CD8-positive, alpha-beta memory T cell (primary cell): ENCODE results near the gene CPD. TPM values are rescaled to one million over a fixed set of nuclear protein-coding genes. Genes with fewer than 3 reads are reported as not detected.

Experiments used
- CTCF ChIA-PET: fragments of 350-600 bp; sonication (Branson Sonifier 250); formaldehyde crosslinking; loops from one replicate; lab custom pipeline; 2021; ENCODE audit warnings: antibody characterized with exemption; lab: Charles Lee
- POLR2A ChIA-PET: fragments of 350-600 bp; sonication (Branson Sonifier 250); formaldehyde crosslinking; loops from one replicate; lab custom pipeline; 2021; ENCODE audit warnings: antibody characterized with exemption; lab: Charles Lee
- DNase-seq, 5 donors: peaks; one replicate each; pipeline versions ENCODE4 v3.0.0 to v3.0.0-alpha.2; 2020 to 2022; ENCODE audit warnings: mixed read lengths in 1 of 5
- H3K27ac ChIP-seq: one replicate; pipeline ENCODE4 v1.7.0; 2013; ENCODE audit warnings: low read depth, mild to moderate bottlenecking, low read length, moderate library complexity
- H3K27me3 ChIP-seq: 2 replicates; pipeline ENCODE4 v1.7.0; 2013; ENCODE audit warnings: low read length, mild to moderate bottlenecking; ENCODE audit not compliant: insufficient read depth, poor library complexity, severe bottlenecking
- H3K36me3 ChIP-seq: 2 replicates; pipeline ENCODE4 v1.7.0; 2013; ENCODE audit warnings: mild to moderate bottlenecking, low read length, moderate library complexity; ENCODE audit not compliant: insufficient read depth
- H3K4me1 ChIP-seq: 2 replicates; pipeline ENCODE4 v1.7.0; 2013; ENCODE audit warnings: mild to moderate bottlenecking, low read length, moderate library complexity; ENCODE audit not compliant: insufficient read depth
- H3K4me3 ChIP-seq: 2 replicates; pipeline ENCODE4 v1.7.0; 2013; ENCODE audit warnings: mild to moderate bottlenecking, low read length
- H3K9me3 ChIP-seq: 2 replicates; pipeline ENCODE4 v1.7.0; 2013; ENCODE audit warnings: mild to moderate bottlenecking, low read length
- H3K27ac Mint-ChIP-seq, 8 donors: one replicate each; pipeline ENCODE4 v1.8.0; 2020 to 2021; ENCODE audit warnings: mixed read lengths in 8 of 8, mild to moderate bottlenecking in 6 of 8, inconsistent platforms in 3 of 8, moderate library complexity in 3 of 8
- H3K27me3 Mint-ChIP-seq, 2 donors: one replicate each; pipeline ENCODE4 v1.8.0; 2020 to 2021; ENCODE audit warnings: mixed read lengths in 2 of 2, mild to moderate bottlenecking in 1 of 2, moderate library complexity in 1 of 2
- H3K36me3 Mint-ChIP-seq, 3 donors: one replicate each; pipeline ENCODE4 v1.8.0; 2020 to 2021; ENCODE audit warnings: mixed read lengths in 3 of 3, inconsistent platforms in 1 of 3, mild to moderate bottlenecking in 1 of 3
- H3K4me1 Mint-ChIP-seq, 3 donors: one replicate each; pipeline ENCODE4 v1.8.0; 2020 to 2021; ENCODE audit warnings: mixed read lengths in 3 of 3, inconsistent platforms in 1 of 3, mild to moderate bottlenecking in 1 of 3
- H3K4me3 Mint-ChIP-seq, 7 donors: one replicate each; pipeline ENCODE4 v1.8.0; 2020 to 2021; ENCODE audit warnings: mixed read lengths in 7 of 7, mild to moderate bottlenecking in 6 of 7, moderate library complexity in 4 of 7, inconsistent platforms in 2 of 7
- H3K9me3 Mint-ChIP-seq, 5 donors: one replicate each; pipeline ENCODE4 v1.8.0; 2020 to 2022; ENCODE audit warnings: mixed read lengths in 5 of 5, mild to moderate bottlenecking in 3 of 5, moderate library complexity in 2 of 5, inconsistent platforms in 1 of 5
- polyA plus RNA-seq: library from polyadenylated mRNA; unstranded; fragments of 300-500 nt; fragmentation: Illumina TruSeq; gene quantifications from one replicate; pipeline ENCODE4 v1.2.3, GENCODE V29; 2021
- total RNA-seq, 2 experiments: library from RNA; stranded (reverse); gene quantifications; one replicate each; pipeline ENCODE4 v1.2.3, GENCODE V29; 2021

CPD gene
- total and polyA plus RNA-seq, 3 experiments from 2014 or later, result 17.3 to 26.7 (median 22.8) TPM

DNA sequence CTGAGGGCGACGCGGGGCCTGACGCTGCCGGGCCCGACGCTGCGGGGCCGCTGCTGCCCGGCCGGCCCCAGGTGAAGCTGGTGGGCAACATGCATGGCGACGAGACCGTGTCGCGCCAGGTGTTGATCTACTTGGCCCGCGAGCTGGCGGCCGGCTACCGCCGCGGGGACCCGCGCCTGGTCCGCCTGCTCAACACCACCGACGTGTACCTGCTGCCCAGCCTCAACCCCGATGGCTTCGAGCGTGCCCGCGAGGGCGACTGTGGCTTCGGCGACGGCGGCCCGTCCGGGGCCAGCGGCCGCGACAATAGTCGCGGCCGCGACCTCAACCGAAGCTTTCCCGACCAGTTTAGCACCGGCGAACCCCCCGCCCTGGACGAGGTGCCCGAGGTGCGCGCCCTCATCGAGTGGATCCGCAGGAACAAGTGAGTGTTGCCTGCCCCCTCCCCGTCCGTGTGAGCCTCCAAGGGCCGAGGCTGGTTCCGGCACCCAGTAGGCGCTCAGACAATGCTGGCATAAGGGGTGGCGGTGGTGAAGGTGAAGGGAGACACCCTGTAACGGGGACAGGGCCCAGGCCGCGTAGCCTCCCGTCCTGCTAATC is 676 bp downstream of the CPD start:
- H3K36me3 ChIP-seq, result no peaks in the 10 kb centered on the region
- ChIA-PET CTCF (interaction anchor here (1.1 to 2.9 kb wide), 3 partner anchors 11 to 43 kb away, joined by 3 to 15 read pairs (median 5); no protein-coding TSS in a partner anchor), POLR2A (interaction anchor here (3.6 kb wide), 1 partner anchor 16 kb away, joined by 15 read pairs; no protein-coding TSS in a partner anchor)
- H3K9me3 ChIP-seq, result no peaks in the 10 kb centered on the region
- H3K27me3 ChIP-seq, result no peaks in the 10 kb centered on the region
- peaks cover 39% of the 10 kb centered on the region for H3K4me1 ChIP-seq
- peaks cover 0 to 13% (median 0%) of the 10 kb centered on the region in 3 donors for H3K36me3 Mint-ChIP-seq
- H3K4me3 Mint-ChIP-seq, result peak overlapping the region; percentile 87 to 94 (median 90)
- H3K27ac Mint-ChIP-seq, result peak overlapping the region; percentile 68 to 99 (median 80)
- H3K9me3 Mint-ChIP-seq, result no peaks in the 10 kb centered on the region
- peaks cover 3 to 4% of the 10 kb centered on the region in 2 donors for H3K27me3 Mint-ChIP-seq
- peak overlapping the region; percentile 94 for H3K4me3 ChIP-seq
- peaks cover 57 to 71% (median 66%) of the 10 kb centered on the region in 3 donors for H3K4me1 Mint-ChIP-seq
- DNase-seq, result peak; percentile 10 to 60 (median 13)
- H3K27ac ChIP-seq, result peak overlapping the region; percentile 90

DNA sequence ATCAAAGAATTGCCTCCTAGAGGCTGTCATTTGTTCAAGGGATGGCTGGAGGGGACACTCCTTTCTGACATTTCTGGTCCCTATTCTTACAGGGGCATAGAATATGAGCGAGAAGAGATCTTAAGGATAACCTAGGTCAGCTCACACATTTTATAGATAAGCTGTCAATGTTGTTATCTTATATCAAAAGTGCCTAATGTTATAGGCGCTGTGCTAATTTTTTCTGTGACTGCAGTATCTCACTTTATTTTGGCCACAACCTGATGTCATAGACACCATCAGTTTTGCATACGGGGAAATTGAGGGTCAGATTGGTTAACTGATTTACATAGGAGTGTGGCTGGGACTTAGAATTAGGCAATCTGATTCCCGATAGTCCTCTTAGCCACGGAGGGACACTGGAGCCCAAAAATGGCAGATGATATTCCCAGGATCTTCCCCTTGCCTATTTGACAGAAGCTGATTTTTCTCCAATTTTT is 1.2 kb downstream of the CPD start:
- Mint-ChIP-seq H3K27ac (peak overlapping the region; percentile 68 to 86 (median 80)), H3K9me3 (no peaks in the 10 kb centered on the region), H3K4me3 (peak overlapping the region; percentile 87 to 94 (median 90)), H3K36me3 (peaks cover 0 to 16% (median 0%) of the 10 kb centered on the region in 3 donors), H3K4me1 (peaks cover 57 to 74% (median 69%) of the 10 kb centered on the region in 3 donors), H3K27me3 (no peaks in the 10 kb centered on the region)
- H3K9me3 ChIP-seq, result no peaks in the 10 kb centered on the region
- H3K4me3 ChIP-seq, result peak overlapping the region; percentile 94
- no peak for DNase-seq
- H3K36me3 ChIP-seq, result no peaks in the 10 kb centered on the region
- no peaks in the 10 kb centered on the region for H3K27me3 ChIP-seq
- ChIA-PET CTCF (interaction anchor here (0.6 to 2.9 kb wide), 5 partner anchors 11 to 43 kb away, joined by 3 to 15 read pairs (median 5); no protein-coding TSS in a partner anchor), POLR2A (interaction anchor here (3.6 kb wide), 1 partner anchor 16 kb away, joined by 15 read pairs; no protein-coding TSS in a partner anchor)
- H3K4me1 ChIP-seq, result peaks cover 39% of the 10 kb centered on the region
- H3K27ac ChIP-seq, result peak overlapping the region; percentile 90

DNA sequence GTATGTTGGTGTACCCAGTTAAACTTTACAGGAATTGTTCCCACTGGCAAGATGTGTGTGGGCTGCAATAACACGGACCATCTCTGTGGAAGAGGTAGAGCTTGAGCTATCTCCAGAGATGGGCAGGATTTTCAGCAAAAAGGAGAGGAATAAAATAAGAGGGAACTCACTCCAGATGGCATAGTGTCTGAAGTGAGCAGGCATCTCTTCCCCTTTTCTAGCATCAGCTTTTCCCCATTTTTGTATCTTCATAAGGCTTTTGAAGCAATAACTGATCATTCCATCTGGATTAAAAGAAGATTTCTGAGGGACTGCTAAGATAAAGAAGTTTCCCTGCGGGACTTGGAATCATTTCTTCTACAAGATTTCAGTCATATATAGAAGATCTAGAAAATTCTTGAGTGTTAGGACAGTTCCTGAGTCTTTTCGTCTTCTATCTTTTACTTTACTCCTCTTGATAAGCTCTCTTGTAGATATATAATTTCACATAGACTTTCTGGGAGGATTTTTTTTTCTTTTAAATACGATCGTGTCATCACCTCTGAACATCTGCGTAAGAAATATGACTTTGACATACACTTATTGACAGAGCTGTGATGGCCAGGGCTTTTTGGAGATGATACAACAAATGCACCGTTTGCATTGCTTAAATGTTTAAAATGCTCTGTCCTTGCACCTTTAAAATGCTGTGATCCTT is 2.1 kb downstream of the CPD start:
- H3K27me3 ChIP-seq, result no peaks in the 10 kb centered on the region
- DNase-seq, result no peak
- peak overlapping the region; percentile 87 to 94 (median 90) for H3K4me3 Mint-ChIP-seq
- no peaks in the 10 kb centered on the region for H3K27me3 Mint-ChIP-seq
- CTCF ChIA-PET, result interaction anchor here (0.9 to 2.9 kb wide), 5 partner anchors 12 to 276 kb away, joined by 3 to 15 read pairs (median 3); no protein-coding TSS in a partner anchor
- H3K36me3 Mint-ChIP-seq, result peaks cover 5 to 23% (median 6%) of the 10 kb centered on the region in 3 donors
- peaks cover 60 to 77% (median 76%) of the 10 kb centered on the region in 3 donors for H3K4me1 Mint-ChIP-seq
- peak overlapping the region in 6 of 8 donors; percentile 2 to 84 (median 80) for H3K27ac Mint-ChIP-seq
- peaks cover 39% of the 10 kb centered on the region for H3K4me1 ChIP-seq
- no peaks in the 10 kb centered on the region for H3K36me3 ChIP-seq
- H3K4me3 ChIP-seq, result peak overlapping the region; percentile 94
- no peaks in the 10 kb centered on the region for H3K9me3 Mint-ChIP-seq
- no peak overlapping the region for H3K27ac ChIP-seq
- H3K9me3 ChIP-seq, result no peaks in the 10 kb centered on the region
- POLR2A ChIA-PET, result interaction anchor here (0.6 kb wide), 1 partner anchor 18 kb away, joined by 8 read pairs; no protein-coding TSS in a partner anchor

DNA sequence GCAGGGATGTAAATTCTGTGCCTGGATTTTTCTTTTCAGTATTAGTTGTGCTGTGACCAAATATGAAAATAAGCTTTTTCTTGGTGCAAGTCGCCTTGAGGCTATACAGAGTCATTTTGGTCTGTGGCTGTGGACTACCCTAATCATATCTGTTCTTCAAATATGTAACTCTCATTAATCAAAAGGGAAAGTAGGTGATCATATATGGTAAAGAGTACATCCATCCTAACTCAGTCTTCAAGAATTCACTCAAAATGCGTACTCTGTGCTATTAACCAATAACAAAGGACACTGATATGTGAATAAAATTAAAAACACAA is 2.6 kb downstream of the CPD start:
- Histone ChIP-seq H3K9me3 (no peaks in the 10 kb centered on the region), H3K4me1 (peaks cover 39% of the 10 kb centered on the region), H3K4me3 (no peak overlapping the region), H3K27me3 (no peaks in the 10 kb centered on the region), H3K27ac (no peak overlapping the region), H3K36me3 (no peaks in the 10 kb centered on the region)
- H3K36me3 Mint-ChIP-seq, result peaks cover 6 to 27% (median 8%) of the 10 kb centered on the region in 3 donors
- H3K4me1 Mint-ChIP-seq, result peaks cover 60 to 78% (median 74%) of the 10 kb centered on the region in 3 donors
- H3K27me3 Mint-ChIP-seq, result no peaks in the 10 kb centered on the region
- H3K9me3 Mint-ChIP-seq, result no peaks in the 10 kb centered on the region
- peak overlapping the region; percentile 87 to 94 (median 90) for H3K4me3 Mint-ChIP-seq
- DNase-seq, result no peak
- ChIA-PET CTCF (interaction anchor here (0.9 to 2.9 kb wide), 4 partner anchors 18 to 277 kb away, joined by 3 to 15 read pairs (median 6); no protein-coding TSS in a partner anchor), POLR2A (interaction anchor here (0.6 kb wide), 1 partner anchor 19 kb away, joined by 8 read pairs; no protein-coding TSS in a partner anchor)
- H3K27ac Mint-ChIP-seq, result peak overlapping the region in 3 of 8 donors; percentile 16 to 84 (median 56)

DNA sequence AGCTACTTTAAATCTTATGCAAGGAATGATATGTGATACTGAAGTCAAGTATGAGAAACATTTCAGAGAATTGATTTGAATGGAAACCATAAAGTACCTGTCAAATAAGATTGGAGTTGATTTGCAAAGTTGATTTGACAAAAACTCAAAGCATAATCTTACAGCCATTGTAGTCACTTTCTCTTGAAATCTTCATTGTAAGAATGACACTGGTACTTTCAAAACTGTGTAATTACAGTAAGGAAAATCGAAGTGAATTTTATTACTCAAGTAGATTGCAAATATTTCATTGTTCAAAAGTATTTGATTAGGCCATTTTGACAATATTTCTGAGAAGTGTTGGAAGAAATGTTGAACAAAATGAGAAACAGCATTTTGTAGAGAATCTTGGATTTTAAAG is 3.6 kb downstream of the CPD start:
- H3K27ac ChIP-seq, result no peak overlapping the region
- H3K4me3 ChIP-seq, result no peak overlapping the region
- peaks cover 36% of the 10 kb centered on the region for H3K4me1 ChIP-seq
- no peaks in the 10 kb centered on the region for H3K9me3 ChIP-seq
- Mint-ChIP-seq H3K9me3 (no peaks in the 10 kb centered on the region), H3K27ac (no peak overlapping the region), H3K4me1 (peaks cover 50 to 73% (median 64%) of the 10 kb centered on the region in 3 donors), H3K4me3 (no peak overlapping the region), H3K27me3 (no peaks in the 10 kb centered on the region), H3K36me3 (peaks cover 9 to 34% (median 11%) of the 10 kb centered on the region in 3 donors)
- ChIA-PET POLR2A (no interaction called here), CTCF (no interaction called here)
- H3K27me3 ChIP-seq, result no peaks in the 10 kb centered on the region
- no peak for DNase-seq
- peaks cover 3% of the 10 kb centered on the region for H3K36me3 ChIP-seq

DNA sequence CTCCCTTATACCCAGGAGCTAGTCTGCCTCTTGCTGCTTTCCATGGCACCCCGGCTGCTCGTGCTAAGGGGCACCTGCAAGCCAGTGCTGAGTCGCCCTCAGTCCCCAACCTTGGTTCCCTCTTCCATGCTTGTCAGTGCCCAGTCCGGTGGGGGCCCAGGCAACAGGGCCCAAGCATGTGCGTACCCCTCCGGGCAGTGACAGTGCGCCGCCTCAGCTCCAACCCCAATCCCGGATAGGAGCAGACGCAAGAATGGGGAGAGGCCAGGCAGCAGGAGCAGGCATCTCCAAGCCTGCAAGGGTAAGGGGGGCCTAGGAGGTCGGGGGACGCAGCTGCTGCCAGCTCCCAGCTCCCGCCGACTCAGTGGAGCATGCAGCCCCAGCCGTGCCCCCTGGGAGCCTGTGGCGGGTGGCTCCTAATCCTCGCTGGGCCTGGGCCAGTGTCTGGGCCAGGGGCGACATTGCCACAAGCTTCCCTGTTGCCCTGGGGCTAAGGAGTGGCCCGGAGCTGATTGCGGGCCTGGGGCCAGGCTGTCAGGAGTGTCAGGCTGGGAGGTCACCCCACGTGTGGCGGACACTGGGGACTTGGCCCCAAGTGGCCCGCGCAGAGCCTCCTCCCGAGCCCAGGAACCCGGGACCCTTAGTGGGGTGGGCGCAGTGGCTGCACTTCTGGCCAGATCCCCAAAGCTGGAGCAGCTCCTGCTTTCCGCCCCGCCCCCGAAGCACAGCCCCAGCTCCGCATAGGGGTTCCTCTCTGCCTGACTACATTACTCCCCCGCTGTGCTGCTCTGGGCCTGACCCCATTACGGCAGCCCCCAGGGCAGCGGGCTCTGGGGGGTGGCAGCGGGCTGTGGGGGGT is 9.8 kb downstream of the CPD start:
- Histone ChIP-seq H3K4me1 (no peaks in the 10 kb centered on the region), H3K4me3 (no peak overlapping the region), H3K27ac (no peak overlapping the region), H3K9me3 (no peaks in the 10 kb centered on the region), H3K27me3 (no peaks in the 10 kb centered on the region), H3K36me3 (peaks cover 3% of the 10 kb centered on the region)
- no peak overlapping the region for H3K27ac Mint-ChIP-seq
- peaks cover 19 to 39% (median 33%) of the 10 kb centered on the region in 3 donors for H3K4me1 Mint-ChIP-seq
- H3K27me3 Mint-ChIP-seq, result no peaks in the 10 kb centered on the region
- ChIA-PET POLR2A (no interaction called here), CTCF (no interaction called here)
- peaks cover 11 to 65% (median 13%) of the 10 kb centered on the region in 3 donors for H3K36me3 Mint-ChIP-seq
- H3K4me3 Mint-ChIP-seq, result no peak overlapping the region
- no peak for DNase-seq
- no peaks in the 10 kb centered on the region for H3K9me3 Mint-ChIP-seq

DNA sequence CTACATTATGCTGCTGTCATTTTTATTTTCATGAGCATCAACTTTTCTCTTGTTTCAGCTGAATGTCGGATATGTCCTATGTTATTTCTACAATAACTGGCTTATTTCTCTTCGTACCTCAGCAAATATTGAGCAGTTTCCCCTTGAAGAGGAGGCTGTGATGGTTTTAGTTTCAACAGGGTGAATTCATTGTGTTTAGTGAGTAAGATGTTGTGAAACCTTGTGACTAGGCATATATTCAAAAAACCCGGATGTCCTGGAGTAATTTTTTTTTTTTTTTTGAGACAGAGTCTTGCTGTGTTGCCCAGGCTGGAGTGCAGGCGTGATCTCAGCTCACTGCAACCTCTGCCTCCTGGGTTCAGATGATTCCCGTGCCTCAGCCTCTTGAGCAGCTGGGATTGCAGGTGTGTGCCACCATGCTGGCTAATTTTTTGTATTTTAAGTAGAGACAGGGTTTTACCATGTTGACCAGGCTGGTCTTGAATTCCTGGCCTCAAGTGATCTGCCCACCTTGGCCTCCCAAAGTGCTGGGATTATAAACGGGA is 11.1 kb downstream of the CPD start:
- Histone ChIP-seq H3K4me3 (no peak overlapping the region), H3K27me3 (no peaks in the 10 kb centered on the region), H3K27ac (no peak overlapping the region), H3K9me3 (no peaks in the 10 kb centered on the region), H3K4me1 (no peaks in the 10 kb centered on the region), H3K36me3 (peaks cover 3% of the 10 kb centered on the region)
- no peak for DNase-seq
- Mint-ChIP-seq H3K27ac (peak overlapping the region in 1 of 8 donors; percentile 41), H3K4me1 (peaks cover 20 to 37% (median 34%) of the 10 kb centered on the region in 3 donors), H3K36me3 (peaks cover 11 to 66% (median 15%) of the 10 kb centered on the region in 3 donors), H3K4me3 (no peak overlapping the region), H3K9me3 (no peaks in the 10 kb centered on the region), H3K27me3 (no peaks in the 10 kb centered on the region)
- CTCF ChIA-PET, result interaction anchor here (1.9 kb wide), 1 partner anchor 10 kb away, joined by 5 read pairs; no protein-coding TSS in a partner anchor
- POLR2A ChIA-PET, result no interaction called here
